HCT116 (cell line): Measurements from ENCODE around the gene ARHGAP28.

ENCODE experiments used
- CTCF ChIP-seq, 3 experiments: fragments of 200-600 bp in 1 of 3; sonication (generic) in 1 of 3; IDR thresholded peaks in 2 of 3; conservative IDR thresholded peaks in 1 of 3; 2 replicates each; pipeline ENCODE4 v1.5.1; 2012 to 2017; ENCODE audit warnings: low read depth in 2 of 3, low read length in 2 of 3, antibody characterized with exemption in 1 of 3, borderline replicate concordance in 1 of 3, control low read depth in 1 of 3, mild to moderate bottlenecking in 1 of 3, mixed read lengths in 1 of 3, mixed run types in 1 of 3, moderate library complexity in 1 of 3; ENCODE audit not compliant: insufficient read depth in 1 of 3
- MAX ChIP-seq: IDR thresholded peaks from 2 replicates; pipeline ENCODE4 v1.6.1; 2012
- POLR2A ChIP-seq: IDR thresholded peaks from 2 replicates; pipeline ENCODE4 v1.7.0; 2011; ENCODE audit warnings: borderline replicate concordance; ENCODE audit not compliant: insufficient read depth, insufficient read length; ENCODE audit errors: extremely low read depth
- POLR2AphosphoS5 ChIP-seq: IDR thresholded peaks from 2 replicates; pipeline ENCODE4 v1.6.1; 2011; ENCODE audit warnings: mild to moderate bottlenecking, low read depth, low read length, moderate library complexity
- ZBTB33 ChIP-seq: IDR thresholded peaks from 2 replicates; pipeline ENCODE4 v1.6.1; 2011; ENCODE audit warnings: mild to moderate bottlenecking, low read length, moderate library complexity; ENCODE audit not compliant: insufficient replicate concordance; ENCODE audit errors: extremely low read depth
- ZFX ChIP-seq: fragments of 450-650 bp; IDR thresholded peaks from 2 replicates; pipeline ENCODE4 v1.6.1; 2017

GRCh38 chr18:6811816-6812215 lies 82.3 kb downstream of the ARHGAP28 start:
- TF ChIP-seq CTCF (IDR thresholded peaks at IDR 0.05 in 2 of 3, conservative IDR thresholded peaks at IDR 0.05 in 1 of 3; ENCODE audit: borderline replicate concordance in 1 of 3, insufficient read depth in 1 of 3, low read depth in 2 of 3, low read length in 2 of 3) (no peak), POLR2AphosphoS5 (no peak), ZFX (no peak), ZBTB33 (no peak), POLR2A (no peak), MAX (no peak)
